Measurements from ENCODE around the gene ZSCAN12. TPM values are rescaled to one million over a fixed set of nuclear protein-coding genes. Genes with fewer than 3 reads are reported as not detected.

The ZSCAN12 gene
- total RNA-seq, 1 experiment from 2014 or later = 0.81 TPM

DNA sequence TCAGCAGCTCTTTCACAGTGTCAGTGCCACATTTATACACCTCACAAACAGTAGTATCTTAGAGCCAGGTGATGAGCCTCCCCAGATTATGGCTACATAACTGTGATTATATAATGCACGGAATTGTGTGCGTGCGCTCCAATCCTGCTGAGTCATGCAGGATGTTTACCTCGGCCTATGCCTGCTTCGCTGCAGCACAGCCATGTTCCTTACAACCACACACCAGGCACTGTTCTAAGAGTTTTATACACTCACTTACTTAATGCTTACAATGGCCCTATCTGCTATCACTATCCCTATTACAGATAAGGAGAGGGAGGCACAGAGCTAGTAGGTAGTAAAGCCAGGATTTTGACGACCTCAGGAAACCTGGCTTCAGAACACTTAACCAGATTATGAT is 42.5 kb downstream of the ZSCAN12 start:
- intact Hi-C loops (cut with micrococcal nuclease) = loop anchor here (10.0 kb wide), 2 partner anchors 328 to 452 kb away; no protein-coding TSS in a partner anchor
- ChIA-PET CTCF (interaction anchor here (2.0 kb wide), 1 partner anchor 22 kb away, joined by 9 read pairs; no protein-coding TSS in a partner anchor), POLR2A (no interaction called here), RAD21 (ENCODE audit: low non-redundant PET in 1 of 2, low total read pairs in 2 of 2, uncharacterized antibody in 2 of 2, unreplicated experiment in 2 of 2) (no interaction called here)
- no peak for ATAC-seq
- peaks cover 46% of the 10 kb centered on the region for H3K79me2 ChIP-seq (ENCODE audit: insufficient read depth, low read length)
- H3K4me1 ChIP-seq (ENCODE audit: control insufficient read depth in 1 of 2, insufficient read depth in 2 of 2, low read length in 2 of 2) = peaks cover 31 to 46% of the 10 kb centered on the region in 2 experiments
- no peak overlapping the region for H3K4me2 ChIP-seq (ENCODE audit: low read length)
- H3K9me2 ChIP-seq (ENCODE audit: insufficient read depth) = no peaks in the 10 kb centered on the region
- H4K20me1 ChIP-seq (ENCODE audit: insufficient read depth) = no peaks in the 10 kb centered on the region
- DNase-seq (ENCODE audit: low read depth, low spot score) = no peak
- TF ChIP-seq, protein P1, sequence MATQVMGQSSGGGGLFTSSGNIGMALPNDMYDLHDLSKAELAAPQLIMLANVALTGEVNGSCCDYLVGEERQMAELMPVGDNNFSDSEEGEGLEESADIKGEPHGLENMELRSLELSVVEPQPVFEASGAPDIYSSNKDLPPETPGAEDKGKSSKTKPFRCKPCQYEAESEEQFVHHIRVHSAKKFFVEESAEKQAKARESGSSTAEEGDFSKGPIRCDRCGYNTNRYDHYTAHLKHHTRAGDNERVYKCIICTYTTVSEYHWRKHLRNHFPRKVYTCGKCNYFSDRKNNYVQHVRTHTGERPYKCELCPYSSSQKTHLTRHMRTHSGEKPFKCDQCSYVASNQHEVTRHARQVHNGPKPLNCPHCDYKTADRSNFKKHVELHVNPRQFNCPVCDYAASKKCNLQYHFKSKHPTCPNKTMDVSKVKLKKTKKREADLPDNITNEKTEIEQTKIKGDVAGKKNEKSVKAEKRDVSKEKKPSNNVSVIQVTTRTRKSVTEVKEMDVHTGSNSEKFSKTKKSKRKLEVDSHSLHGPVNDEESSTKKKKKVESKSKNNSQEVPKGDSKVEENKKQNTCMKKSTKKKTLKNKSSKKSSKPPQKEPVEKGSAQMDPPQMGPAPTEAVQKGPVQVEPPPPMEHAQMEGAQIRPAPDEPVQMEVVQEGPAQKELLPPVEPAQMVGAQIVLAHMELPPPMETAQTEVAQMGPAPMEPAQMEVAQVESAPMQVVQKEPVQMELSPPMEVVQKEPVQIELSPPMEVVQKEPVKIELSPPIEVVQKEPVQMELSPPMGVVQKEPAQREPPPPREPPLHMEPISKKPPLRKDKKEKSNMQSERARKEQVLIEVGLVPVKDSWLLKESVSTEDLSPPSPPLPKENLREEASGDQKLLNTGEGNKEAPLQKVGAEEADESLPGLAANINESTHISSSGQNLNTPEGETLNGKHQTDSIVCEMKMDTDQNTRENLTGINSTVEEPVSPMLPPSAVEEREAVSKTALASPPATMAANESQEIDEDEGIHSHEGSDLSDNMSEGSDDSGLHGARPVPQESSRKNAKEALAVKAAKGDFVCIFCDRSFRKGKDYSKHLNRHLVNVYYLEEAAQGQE (IDR thresholded peaks at IDR 0.05; ENCODE audit: low read depth) = no peak
- TF ChIP-seq POLR2AphosphoS5 (IDR thresholded peaks at IDR 0.05; ENCODE audit: low read depth, low read length) = no peak
- TF ChIP-seq JUND (IDR thresholded peaks at IDR 0.05) = no peak
- TF ChIP-seq, protein P2, sequence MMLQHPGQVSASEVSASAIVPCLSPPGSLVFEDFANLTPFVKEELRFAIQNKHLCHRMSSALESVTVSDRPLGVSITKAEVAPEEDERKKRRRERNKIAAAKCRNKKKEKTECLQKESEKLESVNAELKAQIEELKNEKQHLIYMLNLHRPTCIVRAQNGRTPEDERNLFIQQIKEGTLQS (IDR thresholded peaks at IDR 0.05) = no peak
- TF ChIP-seq SIN3A (IDR thresholded peaks at IDR 0.05; ENCODE audit: low read depth) = no peak
- no peak for TF ChIP-seq TCF7L2 (IDR thresholded peaks at IDR 0.05; ENCODE audit: borderline replicate concordance, extremely low read depth, insufficient read depth, insufficient read length)
- no peak for TF ChIP-seq POLR2A (IDR thresholded peaks at IDR 0.05; ENCODE audit: borderline replicate concordance, extremely low read depth, insufficient read depth, insufficient read length)
- TF ChIP-seq ELF1 (IDR thresholded peaks at IDR 0.05; ENCODE audit: borderline replicate concordance, low read depth) = no peak
- no peak for TF ChIP-seq SP1 (IDR thresholded peaks at IDR 0.05; ENCODE audit: low read depth)
- TF ChIP-seq, protein P3, sequence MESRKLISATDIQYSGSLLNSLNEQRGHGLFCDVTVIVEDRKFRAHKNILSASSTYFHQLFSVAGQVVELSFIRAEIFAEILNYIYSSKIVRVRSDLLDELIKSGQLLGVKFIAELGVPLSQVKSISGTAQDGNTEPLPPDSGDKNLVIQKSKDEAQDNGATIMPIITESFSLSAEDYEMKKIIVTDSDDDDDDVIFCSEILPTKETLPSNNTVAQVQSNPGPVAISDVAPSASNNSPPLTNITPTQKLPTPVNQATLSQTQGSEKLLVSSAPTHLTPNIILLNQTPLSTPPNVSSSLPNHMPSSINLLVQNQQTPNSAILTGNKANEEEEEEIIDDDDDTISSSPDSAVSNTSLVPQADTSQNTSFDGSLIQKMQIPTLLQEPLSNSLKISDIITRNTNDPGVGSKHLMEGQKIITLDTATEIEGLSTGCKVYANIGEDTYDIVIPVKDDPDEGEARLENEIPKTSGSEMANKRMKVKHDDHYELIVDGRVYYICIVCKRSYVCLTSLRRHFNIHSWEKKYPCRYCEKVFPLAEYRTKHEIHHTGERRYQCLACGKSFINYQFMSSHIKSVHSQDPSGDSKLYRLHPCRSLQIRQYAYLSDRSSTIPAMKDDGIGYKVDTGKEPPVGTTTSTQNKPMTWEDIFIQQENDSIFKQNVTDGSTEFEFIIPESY (IDR thresholded peaks at IDR 0.05; ENCODE audit: extremely low read depth, insufficient replicate concordance, low read length) = no peak
- TF ChIP-seq ZNF274 (IDR thresholded peaks at IDR 0.05; ENCODE audit: low read depth, low read length) = no peak
- TF ChIP-seq EGR1 (IDR thresholded peaks at IDR 0.05; ENCODE audit: low read depth) = no peak
- no peak for TF ChIP-seq FOSL1 (IDR thresholded peaks at IDR 0.05; ENCODE audit: low read depth)
- TF ChIP-seq, protein P4, sequence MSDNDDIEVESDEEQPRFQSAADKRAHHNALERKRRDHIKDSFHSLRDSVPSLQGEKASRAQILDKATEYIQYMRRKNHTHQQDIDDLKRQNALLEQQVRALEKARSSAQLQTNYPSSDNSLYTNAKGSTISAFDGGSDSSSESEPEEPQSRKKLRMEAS (IDR thresholded peaks at IDR 0.05) = no peak
- no peak overlapping the region for H3K4me3 ChIP-seq (replicated peaks in 1 of 2; ENCODE audit: low read depth in 1 of 2, low read length in 2 of 2)
- H3K27ac ChIP-seq (ENCODE audit: low read depth, low read length) = peak overlapping the region; percentile 85; the same call in 1 of the 2 replicates
- H2AFZ ChIP-seq (ENCODE audit: low read depth, low read length, poor library complexity, severe bottlenecking) = no peak overlapping the region
- no TSS peak for BruUV-seq (replicated peaks)
- H3K9ac ChIP-seq (ENCODE audit: low read length) = no peak overlapping the region
- H3K9me3 ChIP-seq (ENCODE audit: control insufficient read depth in 1 of 2, insufficient read depth in 1 of 2, low read depth in 1 of 2, low read length in 2 of 2) = no peaks in the 10 kb centered on the region
- H3K36me3 ChIP-seq (ENCODE audit: control insufficient read depth in 1 of 2, insufficient read depth in 2 of 2, low read length in 2 of 2) = peaks cover 3 to 4% of the 10 kb centered on the region in 2 experiments; a peak in 2 of 4 replicates
- no peaks in the 10 kb centered on the region for H3K27me3 ChIP-seq (ENCODE audit: insufficient read depth, low read length)
